Glomerular visceral epithelial cell (primary cell): ENCODE results near the gene ZNF808.
A peak's percentile ranks its signal among the peaks of the same experiment; 100 is the strongest.
"Not testable (repeated sequence)": the region's sequence is repeated elsewhere in the genome, so short reads cannot be mapped to it uniquely, and the experiment has no call there.

Experiments
- DNase-seq: peaks from one replicate; pipeline ENCODE4 v3.0.0-alpha.2; 2016; ENCODE audit errors: extremely low spot score

ZNF808 gene

DNA sequence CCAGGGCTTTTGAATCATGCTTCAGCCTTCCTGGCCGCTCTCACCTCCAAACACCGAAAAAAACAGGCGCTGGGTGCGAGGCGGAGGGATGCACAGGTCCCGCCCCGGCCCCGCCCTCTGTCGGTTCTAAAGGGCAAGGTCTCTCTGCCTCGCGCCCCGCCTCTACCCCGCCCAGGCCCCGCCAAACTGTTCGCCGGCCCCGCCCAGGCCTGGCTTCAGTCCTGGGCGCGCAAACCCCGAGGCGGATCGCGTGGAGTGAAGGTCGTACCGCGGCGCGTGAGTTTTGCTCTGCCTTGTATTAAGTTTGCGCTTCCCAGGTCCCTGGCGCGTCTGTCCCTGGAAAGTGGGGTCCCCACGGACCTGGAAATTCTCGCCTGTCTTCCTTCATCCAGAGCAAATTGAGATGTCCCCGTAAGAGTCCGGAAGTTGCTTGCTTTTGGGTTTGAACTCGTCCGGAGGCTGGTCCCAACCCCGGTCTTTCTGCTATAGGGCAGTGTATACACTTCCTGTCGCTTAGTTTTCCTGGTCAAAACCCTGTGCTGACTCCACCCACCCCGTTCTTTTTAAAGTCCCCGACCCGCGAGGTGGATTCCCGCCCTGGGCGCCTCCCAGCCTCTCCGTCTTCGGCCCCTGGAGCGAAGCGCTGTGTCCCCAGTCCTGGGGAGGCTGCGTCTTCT lies 8.4 kb downstream of the ZNF808 start:
- DNase-seq: no peak

DNA sequence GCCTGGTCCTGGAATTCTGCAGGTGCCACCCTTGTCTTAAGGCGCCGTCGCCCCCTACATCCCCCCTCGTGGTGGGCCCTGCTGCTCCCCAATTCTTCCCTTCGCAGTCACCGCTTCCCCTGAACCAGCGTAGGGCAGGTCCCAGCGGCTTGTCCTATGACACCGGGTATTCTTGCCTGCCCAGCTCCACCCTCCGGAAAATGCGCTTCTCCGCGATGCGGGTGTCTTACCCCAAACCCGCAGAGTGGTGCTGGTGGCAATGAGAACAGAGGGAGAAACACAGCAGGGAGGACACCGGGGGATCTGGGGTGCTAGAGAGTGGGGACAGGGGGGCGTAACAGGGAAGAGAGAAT lies 9.0 kb downstream of the ZNF808 start:
- no peak for DNase-seq

DNA sequence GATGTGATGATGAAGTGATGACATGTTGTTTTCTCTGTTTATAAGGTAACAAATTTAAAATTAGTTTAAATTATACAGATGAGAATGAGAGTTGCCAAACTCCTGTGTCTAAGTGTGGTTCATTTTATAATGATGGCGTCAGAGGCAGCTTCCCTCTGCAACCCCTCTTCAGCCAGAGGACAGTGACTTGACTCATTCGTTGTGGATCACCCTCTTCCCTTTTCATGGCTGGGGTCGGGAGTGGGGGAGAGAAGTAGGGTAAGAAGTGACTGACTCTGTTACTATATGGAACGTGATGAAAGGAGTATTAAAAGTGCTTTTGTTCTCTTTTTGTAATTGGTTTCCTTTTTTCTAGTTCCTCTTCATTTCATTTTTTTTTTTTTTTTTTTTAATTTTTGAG lies 11.3 kb downstream of the ZNF808 start:
- DNase-seq: not testable (repeated sequence)

DNA sequence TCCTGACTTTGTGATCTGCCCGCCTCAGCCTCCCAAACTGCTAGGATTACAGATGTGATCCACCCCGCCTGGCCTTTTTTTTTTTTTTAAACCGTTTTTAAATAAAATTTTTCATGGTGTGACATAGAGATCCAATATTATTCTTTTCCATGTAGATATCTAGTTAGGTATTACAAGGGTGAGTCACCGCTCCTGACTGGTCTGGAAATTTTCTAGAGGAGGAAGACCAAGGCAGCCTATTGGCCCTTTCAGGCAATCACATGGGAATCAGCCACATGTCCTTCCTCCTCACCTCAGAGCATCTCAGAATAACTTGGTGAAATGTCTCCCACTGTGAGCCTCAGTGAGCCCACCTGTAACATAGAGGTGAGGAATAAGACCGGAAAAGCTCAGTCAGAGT lies 13.7 kb downstream of the ZNF808 start:
- DNase-seq: not testable (repeated sequence)

DNA sequence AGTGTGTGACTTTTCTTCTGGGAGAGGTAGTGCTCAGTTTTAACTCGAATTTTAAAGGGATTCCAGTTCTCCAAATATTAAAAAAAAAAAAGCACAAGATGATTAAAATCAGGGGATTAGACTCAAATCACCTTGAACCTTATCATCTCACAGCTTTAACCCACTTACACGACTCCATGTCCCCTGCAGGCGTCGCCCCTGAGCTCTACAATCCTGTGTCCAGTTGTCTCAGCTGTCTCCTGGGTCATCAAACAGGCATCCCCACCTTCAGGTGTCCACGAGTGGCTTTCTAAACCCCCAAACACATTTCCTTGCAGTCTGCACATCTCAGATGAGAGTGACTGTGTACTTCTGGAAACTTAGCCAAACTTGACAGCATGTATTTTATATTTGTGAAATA lies 14.1 kb downstream of the ZNF808 start:
- DNase-seq: no peak

DNA sequence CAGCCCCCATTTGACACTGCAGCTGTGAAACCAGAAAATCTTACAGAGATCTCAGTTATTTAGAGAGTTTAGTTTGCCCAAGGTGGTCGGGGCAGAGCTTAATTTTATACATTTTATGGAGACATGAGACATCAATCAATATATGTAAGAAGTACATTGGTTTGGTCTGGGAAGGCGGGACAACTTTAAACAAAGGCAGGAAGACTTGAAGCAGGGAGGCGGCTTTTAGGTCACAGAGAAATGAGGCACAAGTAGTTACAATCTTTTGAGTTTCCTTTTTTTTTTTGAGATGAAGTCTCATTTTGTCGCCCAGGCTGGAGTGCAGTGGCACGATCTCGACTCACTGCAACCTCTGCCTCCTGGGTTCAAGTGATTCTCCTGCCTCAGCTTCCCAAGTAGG lies 15.1 kb downstream of the ZNF808 start:
- DNase-seq: not testable (repeated sequence)

DNA sequence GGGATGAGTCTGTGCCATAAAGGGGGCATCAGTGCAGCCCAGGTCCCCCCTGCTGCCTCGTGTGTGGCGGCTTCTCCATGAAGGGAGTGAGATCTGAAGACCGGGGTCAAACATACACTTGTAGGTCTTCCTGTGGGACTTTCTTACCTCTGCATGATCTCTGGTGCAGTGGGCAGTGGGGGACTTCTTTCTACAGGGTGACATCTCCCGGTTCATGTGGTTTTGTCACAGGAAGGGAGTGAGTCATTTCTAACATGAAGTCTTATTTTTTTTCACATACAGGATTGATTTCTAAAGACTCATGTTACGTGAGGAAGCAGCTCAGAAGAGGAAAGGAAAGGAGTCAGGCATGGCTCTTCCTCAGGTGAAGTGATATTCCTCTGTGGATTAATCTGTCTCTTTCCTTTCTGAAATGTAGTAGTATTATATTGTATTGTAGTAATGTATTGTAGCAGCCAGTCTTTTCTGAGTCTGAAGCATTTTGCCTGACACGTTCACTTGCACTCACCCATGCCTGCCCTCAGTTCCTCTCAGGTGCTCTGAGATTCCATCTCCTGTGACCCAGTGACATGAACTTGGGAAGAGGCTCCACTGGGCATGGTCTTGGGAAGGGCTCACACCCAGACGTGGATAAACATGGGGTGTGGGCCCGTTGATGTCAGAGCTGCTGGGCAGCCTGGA lies 15.7 kb downstream of the ZNF808 start:
- no peak for DNase-seq

DNA sequence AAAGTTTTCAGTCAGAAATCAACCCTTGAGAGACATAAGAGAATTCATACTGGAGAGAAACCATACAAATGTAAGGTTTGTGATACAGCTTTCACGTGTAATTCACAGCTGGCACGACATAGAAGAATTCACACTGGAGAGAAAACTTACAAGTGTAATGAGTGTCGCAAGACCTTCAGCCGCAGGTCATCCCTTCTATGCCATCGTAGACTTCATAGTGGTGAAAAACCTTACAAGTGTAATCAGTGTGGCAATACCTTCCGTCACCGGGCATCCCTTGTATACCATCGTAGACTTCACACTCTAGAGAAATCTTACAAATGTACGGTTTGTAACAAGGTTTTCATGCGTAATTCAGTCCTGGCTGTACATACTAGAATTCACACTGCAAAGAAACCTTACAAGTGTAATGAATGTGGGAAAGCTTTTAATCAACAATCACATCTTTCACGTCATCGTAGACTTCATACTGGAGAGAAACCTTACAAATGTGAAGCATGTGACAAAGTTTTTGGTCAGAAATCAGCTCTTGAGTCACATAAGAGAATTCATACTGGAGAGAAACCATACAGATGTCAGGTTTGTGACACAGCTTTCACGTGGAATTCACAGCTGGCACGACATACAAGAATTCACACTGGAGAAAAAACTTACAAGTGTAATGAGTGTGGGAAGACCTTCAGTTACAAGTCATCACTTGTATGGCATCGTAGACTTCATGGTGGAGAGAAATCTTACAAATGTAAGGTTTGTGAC lies 26.9 kb downstream of the ZNF808 start:
- no peak for DNase-seq

DNA sequence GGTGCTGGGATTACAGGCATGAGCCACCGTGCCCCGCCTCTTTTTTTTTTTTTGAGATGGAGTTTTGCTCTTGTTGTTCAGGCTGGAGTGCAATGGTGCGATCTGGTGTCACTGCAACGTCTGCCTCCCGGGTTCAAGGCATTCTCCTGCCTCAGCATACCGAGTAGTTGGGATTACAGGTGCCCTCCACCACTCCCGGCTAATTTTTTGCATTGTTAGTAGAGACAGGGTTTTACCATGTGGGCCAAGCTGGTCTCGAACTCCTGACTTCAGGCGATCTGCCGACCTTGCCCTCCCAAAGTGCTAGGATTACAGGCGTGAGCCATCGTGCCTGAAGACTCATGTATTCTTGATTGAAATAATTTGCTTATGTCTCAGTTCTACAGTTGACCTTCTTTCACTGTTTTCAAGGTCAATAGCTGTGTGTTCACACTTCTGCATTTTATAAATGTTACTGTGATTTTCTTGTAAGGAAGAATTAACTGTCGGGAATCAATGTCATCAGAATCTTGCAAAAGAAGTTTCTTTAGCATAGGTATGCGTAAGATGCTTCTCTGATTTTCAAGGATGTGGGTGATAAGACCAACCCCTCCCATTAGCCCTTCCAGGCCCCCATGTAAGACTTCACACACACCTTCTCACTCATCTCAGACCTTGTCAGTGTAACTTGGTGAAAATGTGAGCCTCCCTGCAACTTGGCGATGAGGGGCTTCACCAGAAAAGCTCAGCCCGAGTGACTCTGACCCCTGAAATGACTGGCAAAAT lies 29.9 kb downstream of the ZNF808 start:
- no peak for DNase-seq

DNA sequence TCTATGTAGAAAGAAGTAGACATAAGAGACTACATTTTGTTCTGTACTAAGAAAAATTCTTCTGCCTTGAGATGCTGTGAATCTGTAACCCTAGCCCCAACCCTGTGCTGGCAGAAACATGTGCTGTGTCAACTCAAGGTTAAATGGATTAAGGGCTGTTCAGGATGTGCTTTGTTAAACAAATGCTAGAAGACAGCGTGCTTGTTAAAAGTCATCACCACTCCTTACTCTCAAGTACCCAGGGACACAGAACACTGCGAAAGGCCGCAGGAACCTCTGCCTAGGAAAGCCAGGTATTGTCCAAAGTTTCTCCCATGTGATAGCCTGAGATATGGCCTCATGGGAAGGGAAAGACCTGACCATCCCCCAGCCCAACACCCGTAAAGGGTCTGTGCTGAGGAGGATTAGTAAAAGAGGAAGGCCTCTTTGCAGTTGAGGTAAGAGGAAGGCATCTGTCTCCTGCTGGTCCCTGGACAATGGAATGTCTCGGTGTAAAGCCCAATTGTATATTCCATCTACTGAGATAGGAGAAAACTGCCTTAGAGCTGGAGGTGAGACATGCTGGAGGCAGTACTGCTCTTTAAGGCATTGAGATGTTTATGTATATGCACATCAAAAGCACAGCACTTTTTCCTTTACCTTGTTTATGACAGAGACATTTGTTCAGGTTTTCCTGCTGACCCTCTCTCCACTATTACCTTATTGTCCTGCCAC lies 31.4 kb downstream of the ZNF808 start:
- not testable (repeated sequence) for DNase-seq

DNA sequence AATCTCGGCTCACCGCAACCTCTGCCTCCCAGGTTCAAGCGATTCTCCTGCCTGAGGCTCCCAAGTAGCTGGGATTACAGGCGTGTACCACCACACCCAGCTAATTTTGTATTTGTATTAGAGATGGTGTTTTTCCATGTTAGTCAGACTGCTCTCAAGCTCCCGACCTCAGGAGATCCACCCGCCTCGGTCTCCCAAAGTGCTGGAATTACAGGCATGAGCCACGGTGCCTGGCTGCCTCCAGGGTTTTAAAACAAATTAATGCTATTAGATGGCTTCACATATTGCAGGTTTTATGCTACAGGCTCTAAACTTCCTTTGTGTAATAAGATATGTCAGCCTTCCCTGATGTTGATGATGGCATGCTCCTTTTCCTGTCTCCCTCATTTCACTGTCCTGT lies 34.1 kb downstream of the ZNF808 start:
- not testable (repeated sequence) for DNase-seq

DNA sequence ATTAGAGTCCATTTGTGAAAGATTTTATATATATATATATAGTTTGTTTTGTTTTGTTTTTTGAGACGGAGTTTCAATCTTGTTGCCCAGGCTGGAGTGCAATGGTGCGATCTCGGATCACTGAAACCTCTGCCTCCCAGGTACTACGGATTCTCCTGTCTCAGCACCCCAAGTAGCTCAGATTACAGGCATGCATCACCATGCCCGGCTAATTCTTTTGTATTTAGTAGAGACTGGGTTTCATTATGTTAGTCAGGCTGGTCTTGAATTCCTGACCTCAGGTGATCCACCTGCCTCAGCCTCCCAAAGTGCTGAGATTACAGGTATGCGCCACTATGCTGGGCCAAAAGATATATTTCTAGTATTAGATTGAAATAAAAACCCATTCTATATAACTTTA lies 38.7 kb downstream of the ZNF808 start:
- no peak for DNase-seq

DNA sequence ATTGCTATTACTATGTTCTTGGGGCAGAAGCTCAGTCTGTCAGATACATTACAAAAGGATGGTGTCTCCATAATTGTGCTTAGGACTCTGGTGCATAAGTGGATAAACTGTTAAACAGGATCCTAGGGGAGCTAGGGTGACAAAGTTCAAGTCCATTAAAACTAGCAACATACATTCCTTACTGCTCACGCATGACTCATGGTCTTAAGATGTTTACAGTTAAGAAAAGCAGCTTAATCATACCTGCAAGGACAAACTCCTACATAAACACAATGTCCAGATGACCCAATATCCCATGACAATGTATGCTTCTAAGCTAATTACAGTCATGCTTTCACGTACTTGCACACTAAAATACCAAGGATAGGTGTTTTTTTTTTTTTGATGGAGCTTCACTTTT lies 39.1 kb downstream of the ZNF808 start:
- no peak for DNase-seq

DNA sequence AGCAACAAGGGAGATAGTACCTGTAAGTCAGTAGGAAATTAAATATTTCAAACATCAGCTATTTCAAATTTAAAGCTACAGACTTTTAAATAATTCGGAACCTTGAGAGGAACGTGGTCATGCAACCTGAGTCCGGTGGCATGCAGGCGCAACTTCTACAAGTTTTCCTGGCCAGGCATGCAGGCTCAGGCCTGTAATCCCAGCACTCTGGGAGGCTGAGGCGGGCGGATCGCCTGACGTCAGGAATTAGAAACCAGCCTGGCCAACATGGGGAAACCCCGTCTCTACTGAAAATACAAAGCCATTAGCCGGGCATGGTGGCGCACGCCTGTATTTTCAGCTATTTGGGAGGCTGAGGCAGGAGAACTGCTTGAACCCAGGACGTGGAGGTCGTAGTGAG lies 40.5 kb downstream of the ZNF808 start:
- DNase-seq: no peak

DNA sequence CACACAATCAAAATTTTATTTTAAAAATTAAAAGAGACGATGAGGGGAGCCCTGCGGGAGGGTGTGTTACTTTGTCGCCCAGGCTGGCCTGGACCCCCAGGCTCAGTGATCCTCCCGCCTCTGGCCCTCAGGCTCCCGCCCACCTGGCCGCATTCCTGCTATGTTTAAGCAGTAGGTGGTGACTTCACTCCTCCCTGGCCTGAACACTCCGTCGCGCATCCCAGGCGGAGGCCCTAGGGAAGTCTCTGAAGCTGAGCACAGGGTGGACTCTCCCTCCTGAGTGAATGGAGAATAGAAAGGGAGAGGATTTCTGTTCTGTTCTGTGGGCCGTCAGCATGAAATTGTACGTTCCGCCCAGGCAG lies 42.2 kb downstream of the ZNF808 start:
- peak; percentile 3 for DNase-seq

DNA sequence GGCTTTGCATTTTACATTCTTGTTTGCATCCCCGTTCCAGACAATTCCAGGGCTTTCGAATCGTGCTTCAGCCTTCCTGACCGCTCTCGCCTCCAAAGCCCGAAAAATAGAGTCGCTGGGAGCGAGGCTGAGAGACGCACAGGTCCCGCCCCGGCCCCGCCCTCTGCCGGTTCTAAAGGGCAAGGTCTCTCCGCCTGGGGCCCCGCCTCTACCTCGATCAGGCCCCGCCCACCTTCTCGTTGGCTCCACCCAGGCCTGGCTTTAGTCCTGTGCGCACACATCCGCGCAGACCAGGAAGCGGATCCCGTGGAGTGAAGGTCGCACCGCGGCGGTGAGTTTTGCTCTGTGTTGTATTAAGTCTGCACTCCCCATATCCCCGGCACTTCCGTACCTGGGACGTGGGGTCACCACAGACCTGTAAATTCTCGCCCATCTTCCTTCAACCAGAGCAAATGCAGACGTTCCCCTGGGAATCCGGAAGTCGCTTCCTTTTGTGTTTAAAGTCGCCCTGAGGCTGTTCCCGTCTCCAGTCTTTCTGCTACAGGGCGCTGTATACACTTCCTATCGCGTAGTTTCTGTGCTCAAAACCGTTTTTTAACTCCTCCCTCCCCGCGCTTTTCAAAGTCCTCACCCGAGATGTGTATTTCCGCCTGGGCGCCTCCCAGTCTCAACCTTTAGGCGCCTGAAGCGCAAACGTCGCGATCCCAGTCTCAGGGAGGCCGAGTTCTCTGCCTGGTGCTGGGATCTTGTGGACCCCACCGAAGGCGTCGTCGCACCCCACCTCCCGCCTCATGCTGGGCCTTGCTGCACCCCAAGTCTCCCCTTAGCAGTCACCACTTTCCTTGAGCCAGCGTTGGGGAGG lies 42.8 kb downstream of the ZNF808 start, which contains the start of gene ZNF701:
ZNF701 (plus strand) TSS at position 288 of the 862 bp plus-strand sequence. CDS start 3,861 bp downstream, outside the sequence.
- peak; percentile 81 for DNase-seq

DNA sequence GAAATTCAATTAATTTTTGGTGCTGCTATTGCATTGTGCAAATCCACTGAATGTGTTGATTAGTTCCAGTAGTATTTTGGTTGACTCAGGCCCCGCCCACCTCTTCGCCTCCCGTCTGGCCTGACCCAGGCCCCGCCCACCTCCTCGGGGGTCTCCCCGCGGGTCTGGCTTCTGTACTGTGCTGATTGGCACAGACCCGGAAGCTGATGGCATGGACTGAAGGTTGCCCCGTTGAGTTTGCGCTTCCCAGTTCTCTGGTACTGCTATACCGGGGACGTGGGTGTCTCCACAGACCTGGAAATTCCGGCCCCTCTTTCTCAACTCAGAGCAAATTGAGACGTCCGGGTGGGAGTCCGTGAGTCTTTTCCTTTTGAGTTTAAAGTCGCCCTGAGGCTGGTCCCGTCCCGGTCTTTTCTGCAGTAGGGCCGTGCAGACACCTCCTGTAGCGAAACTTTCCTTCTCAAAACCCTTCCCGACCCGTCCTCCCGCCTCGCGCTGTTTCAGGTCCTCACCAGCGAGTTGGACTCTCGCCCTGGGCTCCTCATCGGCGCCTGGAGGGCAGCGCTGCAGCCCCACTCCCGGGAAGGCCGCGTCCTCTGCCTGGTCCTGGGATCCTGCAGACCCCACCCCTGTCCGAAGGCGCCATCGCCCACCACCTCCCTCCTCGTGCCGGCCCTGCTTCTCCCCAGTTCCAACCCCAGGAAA lies 57.4 kb downstream of the ZNF808 start:
- no peak for DNase-seq

DNA sequence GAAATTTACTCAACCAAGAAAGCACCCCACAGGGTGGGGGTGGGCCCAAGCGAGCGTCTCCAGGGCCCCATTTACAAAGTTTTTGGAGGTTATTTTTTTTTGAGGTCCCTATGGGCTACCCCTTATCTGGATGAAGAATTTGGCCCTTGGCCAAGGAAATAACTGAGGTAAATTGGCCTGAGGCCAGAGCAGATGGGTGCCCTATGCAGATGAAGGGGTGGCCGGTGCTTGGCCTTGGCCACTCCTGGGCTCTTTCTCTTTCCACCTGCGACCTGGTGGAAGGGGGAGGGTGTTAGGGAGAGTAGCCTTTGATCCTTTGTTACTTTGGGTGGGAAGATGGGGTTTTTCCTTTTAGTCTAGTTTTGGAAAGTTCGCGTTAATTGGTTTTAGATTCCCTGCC lies 58.1 kb downstream of the ZNF808 start:
- DNase-seq: no peak

DNA sequence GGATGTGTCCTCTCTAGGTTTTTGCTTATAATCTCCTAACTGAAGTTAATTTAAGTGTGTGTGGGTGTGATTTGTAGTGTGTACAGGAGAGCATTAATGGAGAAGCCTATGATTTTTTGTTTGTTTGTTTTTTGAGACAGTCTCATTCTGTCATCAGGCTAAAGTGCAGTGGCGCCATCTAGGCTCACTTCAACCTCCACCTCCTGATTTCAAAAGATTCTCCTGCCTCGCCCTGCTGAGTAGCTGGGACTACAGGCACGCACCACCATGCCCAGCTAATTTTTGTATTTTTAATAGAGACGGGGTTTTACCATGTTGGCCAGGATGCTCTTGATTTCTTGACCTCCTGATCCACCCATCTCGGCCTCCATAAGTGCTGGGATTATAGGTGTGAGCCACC lies 63.3 kb downstream of the ZNF808 start:
- no peak for DNase-seq

DNA sequence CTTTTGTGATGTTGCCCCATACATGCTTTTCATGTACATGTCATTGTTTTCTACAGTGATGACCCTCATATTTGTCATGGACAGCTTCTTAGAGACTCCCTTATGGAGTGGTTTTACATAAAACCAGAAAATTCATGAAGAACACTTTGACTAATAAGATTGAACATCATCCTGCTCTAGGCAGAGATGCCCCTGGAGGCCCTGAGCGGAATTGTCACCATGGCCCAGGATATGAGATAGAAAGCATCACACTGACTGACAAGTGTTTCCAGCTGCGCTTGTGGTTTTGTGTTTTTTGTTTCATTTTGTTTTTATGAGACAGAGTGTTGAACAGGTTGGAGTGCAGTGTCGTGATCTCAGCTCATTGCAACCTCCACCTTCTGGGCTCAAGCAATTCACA lies 64.8 kb downstream of the ZNF808 start:
- no peak for DNase-seq
